Inflammatory macrophage treated with lipopolysaccharide for 4 hours (primary cell): ENCODE measurements around the gene INTU.
A peak's percentile ranks its signal among the peaks of the same experiment; 100 is the strongest.
"Not testable (repeated sequence)": the region's sequence is repeated elsewhere in the genome, so short reads cannot be mapped to it uniquely, and the experiment has no call there.

Source experiments
- DNase-seq: peaks from one replicate; pipeline ENCODE4 v3.0.0-alpha.2; 2020

Gene INTU

GRCh38 chr4:127648061-127648460 lies 15.3 kb downstream of the INTU start:
- DNase-seq: no peak

- DNase-seq: not testable (repeated sequence)
These were observed 22.8 kb downstream of the INTU start for GRCh38 chr4:127655590-127655989.

GRCh38 chr4:127656047-127656680 lies 23.4 kb downstream of the INTU start:
- DNase-seq: no peak

GRCh38 chr4:127660284-127660885 lies 27.6 kb downstream of the INTU start:
- no peak for DNase-seq

GRCh38 chr4:127667116-127667515 lies 34.4 kb downstream of the INTU start:
- no peak for DNase-seq

GRCh38 chr4:127667772-127668171 lies 35.0 kb downstream of the INTU start:
- DNase-seq: no peak

GRCh38 chr4:127668770-127669169 lies 36.0 kb downstream of the INTU start:
- no peak for DNase-seq

- no peak for DNase-seq
These were observed 36.9 kb downstream of the INTU start for GRCh38 chr4:127669691-127670090.

- no peak for DNase-seq
These were observed 39.4 kb downstream of the INTU start for GRCh38 chr4:127672111-127672510.

- DNase-seq: no peak
These were observed 52.5 kb downstream of the INTU start for GRCh38 chr4:127685292-127685691.

GRCh38 chr4:127686658-127687057 lies 53.9 kb downstream of the INTU start:
- no peak for DNase-seq

- no peak for DNase-seq
These were observed 54.8 kb downstream of the INTU start for GRCh38 chr4:127687580-127687979.

- peak; percentile 94 for DNase-seq
These were observed 66.0 kb downstream of the INTU start for GRCh38 chr4:127698789-127699200.

- DNase-seq: no peak
These were observed 76.2 kb downstream of the INTU start for GRCh38 chr4:127708985-127709384.

GRCh38 chr4:127709456-127709855 lies 76.7 kb downstream of the INTU start:
- DNase-seq: no peak

GRCh38 chr4:127730142-127730913 lies 97.6 kb downstream of the INTU start, which contains the start of gene SLC25A31:
Gene SLC25A31 (plus strand): TSS chr4:127730400. CDS start chr4:127730546, 146 bp downstream.
- DNase-seq: no peak

GRCh38 chr4:127731406-127731805 lies 98.6 kb downstream of the INTU start:
- no peak for DNase-seq

- DNase-seq: peak; percentile 59
These were observed 100.0 kb downstream of the INTU start for GRCh38 chr4:127732623-127733328.

GRCh38 chr4:127734976-127735375 lies 102.2 kb downstream of the INTU start:
- DNase-seq: no peak

- no peak for DNase-seq
These were observed 104.5 kb downstream of the INTU start for GRCh38 chr4:127737295-127737694.

GRCh38 chr4:127741247-127741646 lies 108.5 kb downstream of the INTU start:
- no peak for DNase-seq

- DNase-seq: no peak
These were observed 115.1 kb downstream of the INTU start for GRCh38 chr4:127747883-127748282.

GRCh38 chr4:127748957-127749356 lies 116.2 kb downstream of the INTU start:
- DNase-seq: peak; percentile 3
